Lower lobe of right lung (tissue), 2 donors: ENCODE data around the gene ITPK1. TPM values are rescaled to one million over a fixed set of nuclear protein-coding genes. Genes with fewer than 3 reads are reported as not detected.
"Not testable (repeated sequence)": the region's sequence is repeated elsewhere in the genome, so short reads cannot be mapped to it uniquely, and the experiment has no call there.

Source experiments
- ATAC-seq, 2 donors: fragments of 200-7000 bp; cut with Tn5 transposase; one replicate each; pipeline ENCODE4 v1.9.1; 2020 to 2022; ENCODE audit warnings: mild to moderate bottlenecking in 2 of 2, moderate library complexity in 2 of 2
- DNase-seq: peaks from one replicate; pipeline ENCODE4 v3.0.0-alpha.2; 2020
- H3K27ac ChIP-seq: fragments of 200-600 bp; one replicate; pipeline ENCODE4 v1.8.0; 2022
- H3K27me3 ChIP-seq: fragments of 200-600 bp; one replicate; pipeline ENCODE4 v1.8.0; 2022; ENCODE audit warnings: low read depth
- H3K36me3 ChIP-seq: fragments of 200-600 bp; one replicate; pipeline ENCODE4 v1.8.0; 2022; ENCODE audit warnings: mild to moderate bottlenecking
- H3K4me1 ChIP-seq: fragments of 200-600 bp; one replicate; pipeline ENCODE4 v1.8.0; 2022
- H3K4me3 ChIP-seq: fragments of 200-600 bp; one replicate; pipeline ENCODE4 v1.8.0; 2022; ENCODE audit warnings: mild to moderate bottlenecking
- H3K9me3 ChIP-seq: fragments of 200-600 bp; one replicate; pipeline ENCODE4 v1.8.0; 2022
- CTCF ChIP-seq: fragments of 200-600 bp; IDR thresholded peaks from one replicate; pipeline ENCODE4 v1.8.0; 2022; ENCODE audit warnings: antibody characterized with exemption, mild to moderate bottlenecking
- intact Hi-C: fragments of 100-400 bp; cut with DNase I; formaldehyde crosslinking; loops from one replicate; pipeline ENCODE4 v1.11.0; 2022
- total RNA-seq: library from RNA; stranded (reverse); fragmentation: NEBNext Ultra II Directional; extraction: Animal tissue kit (Norgen Biotek cat#: 25700); gene quantifications from one replicate; pipeline ENCODE4 v1.2.1, GENCODE V29; 2021
- donor health status: DM: no; HTN: yes; CAD: no; lungs with severe emphysema.

ITPK1 gene
- total RNA-seq, 1 donor from 2014 or later = 129 TPM

GRCh38 chr14:93146119-93146518, 30.4 kb upstream of the ITPK1 start:
- ATAC-seq (no peak), DNase-seq (no peak)
- no peak for TF ChIP-seq CTCF
- Histone ChIP-seq H3K4me1 (peaks cover 11% of the 10 kb centered on the region), H3K36me3 (no peaks in the 10 kb centered on the region), H3K9me3 (no peaks in the 10 kb centered on the region), H3K27me3 (no peaks in the 10 kb centered on the region), H3K27ac (no peak overlapping the region), H3K4me3 (no peak overlapping the region)
- intact Hi-C loops = no loop called here

GRCh38 chr14:93142854-93143652, 27.3 kb upstream of the ITPK1 start:
- no peaks in the 10 kb centered on the region for H3K27me3 ChIP-seq
- no peak overlapping the region for H3K4me3 ChIP-seq
- peaks cover 4% of the 10 kb centered on the region for H3K4me1 ChIP-seq
- TF ChIP-seq CTCF = no peak
- intact Hi-C loops = no loop called here
- H3K9me3 ChIP-seq = no peaks in the 10 kb centered on the region
- H3K36me3 ChIP-seq = no peaks in the 10 kb centered on the region
- no peak overlapping the region for H3K27ac ChIP-seq
- ATAC-seq (no peak), DNase-seq (no peak)

- DNase-seq (peak; percentile 73), ATAC-seq (peak; percentile 74 to 84)
- Histone ChIP-seq H3K27me3 (no peaks in the 10 kb centered on the region), H3K27ac (no peak overlapping the region), H3K9me3 (no peaks in the 10 kb centered on the region), H3K4me1 (peaks cover 16% of the 10 kb centered on the region), H3K4me3 (no peak overlapping the region), H3K36me3 (no peaks in the 10 kb centered on the region)
- TF ChIP-seq CTCF = no peak
- intact Hi-C loops = loop anchor here (10.0 kb wide), 1 partner anchor 183 kb away; no protein-coding TSS in a partner anchor
These were observed 22.1 kb upstream of the ITPK1 start for GRCh38 chr14:93137864-93138263.

GRCh38 chr14:93136508-93136907, 20.8 kb upstream of the ITPK1 start:
- H3K36me3 ChIP-seq, ATAC-seq, H3K27ac ChIP-seq, H3K9me3 ChIP-seq, DNase-seq, H3K27me3 ChIP-seq, H3K4me3 ChIP-seq: not testable (repeated sequence)
- peaks cover 18% of the 10 kb centered on the region for H3K4me1 ChIP-seq
- intact Hi-C loops = loop anchor here (10.0 kb wide), 1 partner anchor 182 kb away; no protein-coding TSS in a partner anchor

GRCh38 chr14:93136009-93136408, 20.3 kb upstream of the ITPK1 start:
- intact Hi-C loops = loop anchor here (10.0 kb wide), 1 partner anchor 181 kb away; no protein-coding TSS in a partner anchor
- no peak for ATAC-seq
- H3K9me3 ChIP-seq = no peaks in the 10 kb centered on the region
- peaks cover 18% of the 10 kb centered on the region for H3K4me1 ChIP-seq
- no peak overlapping the region for H3K4me3 ChIP-seq
- H3K27ac ChIP-seq = no peak overlapping the region
- DNase-seq = no peak
- no peaks in the 10 kb centered on the region for H3K27me3 ChIP-seq
- H3K36me3 ChIP-seq = no peaks in the 10 kb centered on the region
- TF ChIP-seq CTCF = no peak

- intact Hi-C loops = loop anchor here (10.0 kb wide), 1 partner anchor 181 kb away; no protein-coding TSS in a partner anchor
- no peaks in the 10 kb centered on the region for H3K27me3 ChIP-seq
- ATAC-seq = no peak
- no peak for DNase-seq
- no peak for TF ChIP-seq CTCF
- no peak overlapping the region for H3K27ac ChIP-seq
- no peak overlapping the region for H3K4me3 ChIP-seq
- no peaks in the 10 kb centered on the region for H3K9me3 ChIP-seq
- H3K4me1 ChIP-seq = peaks cover 18% of the 10 kb centered on the region
- no peaks in the 10 kb centered on the region for H3K36me3 ChIP-seq
These were observed 19.7 kb upstream of the ITPK1 start for GRCh38 chr14:93135399-93135798.
